PC-9 (cell line): ENCODE measurements around the gene PUS7L. TPM values are rescaled to one million over a fixed set of nuclear protein-coding genes. Genes with fewer than 3 reads are reported as not detected.
A peak's percentile ranks its signal among the peaks of the same experiment; 100 is the strongest.

ENCODE experiments used
- BruUV-seq: library from RNA; stranded (reverse); fragments of 400-500 nt; replicated peaks from 2 replicates; lab custom pipeline; 2021; lab: Mats Ljungman, UMichigan
- CTCF ChIA-PET: fragments of 300-600 bp; sonication (Branson Sonifier 250); formaldehyde crosslinking; loops from one replicate; lab custom pipeline; 2022; ENCODE audit warnings: antibody characterized with exemption; lab: Charles Lee
- POLR2A ChIA-PET: fragments of 300-600 bp; sonication (Branson Sonifier 250); formaldehyde crosslinking; loops from one replicate; lab custom pipeline; 2022; ENCODE audit warnings: antibody characterized with exemption; ENCODE audit not compliant: unreplicated experiment; lab: Charles Lee
- DNase-seq, 2 experiments: peaks; one replicate each; pipeline versions ENCODE4 v3.0.0 to v3.0.0-alpha.2; 2015 to 2022; ENCODE audit warnings: mixed read lengths in 1 of 2
- H2AFZ ChIP-seq: fragments of 200-600 bp; sonication (generic); 2 replicates; pipeline ENCODE4 v1.8.1; 2017; ENCODE audit warnings: antibody characterized with exemption
- H3F3A ChIP-seq: fragments of 200-600 bp; sonication (generic); 2 replicates; pipeline ENCODE4 v1.8.1; 2017; ENCODE audit warnings: antibody characterized with exemption, mild to moderate bottlenecking, low read depth; ENCODE audit not compliant: insufficient read depth
- H3K27ac ChIP-seq: fragments of 200-600 bp; sonication (generic); 2 replicates; pipeline ENCODE4 v1.6.1; 2016; ENCODE audit warnings: mixed run types
- H3K27me3 ChIP-seq: fragments of 200-600 bp; sonication (generic); 2 replicates; pipeline ENCODE4 v1.6.1; 2016; ENCODE audit warnings: low read depth, mixed run types; ENCODE audit not compliant: insufficient read depth
- H3K36me3 ChIP-seq: fragments of 200-600 bp; sonication (generic); 2 replicates; pipeline ENCODE4 v1.6.1; 2016; ENCODE audit warnings: low read depth, mixed run types
- H3K4me1 ChIP-seq: fragments of 200-600 bp; sonication (generic); replicated peaks from 2 replicates; pipeline ENCODE4 v1.6.1; 2016; ENCODE audit warnings: mixed run types; ENCODE audit not compliant: insufficient read depth
- H3K4me2 ChIP-seq: fragments of 200-600 bp; sonication (generic); 2 replicates; pipeline ENCODE4 v1.6.1; 2017; ENCODE audit warnings: mixed run types
- H3K4me3 ChIP-seq: fragments of 200-600 bp; sonication (generic); 2 replicates; pipeline ENCODE4 v1.6.1; 2016; ENCODE audit warnings: mixed run types
- H3K79me2 ChIP-seq: fragments of 200-600 bp; sonication (generic); 2 replicates; pipeline ENCODE4 v1.6.1; 2017; ENCODE audit warnings: low read depth, mixed run types
- H3K9me2 ChIP-seq: fragments of 200-600 bp; sonication (generic); 2 replicates; pipeline ENCODE4 v1.8.1; 2017; ENCODE audit warnings: mild to moderate bottlenecking; ENCODE audit not compliant: insufficient read depth
- H3K9me3 ChIP-seq: fragments of 200-600 bp; sonication (generic); 2 replicates; pipeline ENCODE4 v1.8.1; 2016; ENCODE audit warnings: low read depth; ENCODE audit not compliant: insufficient read depth
- H4K20me1 ChIP-seq: fragments of 200-600 bp; sonication (generic); 2 replicates; pipeline ENCODE4 v1.8.1; 2017; ENCODE audit not compliant: insufficient read depth
- EZH2 ChIP-seq: fragments of 200-600 bp; sonication (generic); IDR thresholded peaks from 2 replicates; pipeline ENCODE4 v1.8.0; 2017; ENCODE audit warnings: antibody characterized with exemption, low read depth
- intact Hi-C: fragments of 100-400 bp; cut with micrococcal nuclease; formaldehyde crosslinking; loops from one replicate; pipeline ENCODE4 v1.10.0; 2022; ENCODE audit not compliant: unreplicated experiment
- total RNA-seq: library from RNA; stranded (reverse); gene quantifications from 2 replicates; pipeline ENCODE4 v1.2.3, GENCODE V29; 2021
- TF ChIP-seq, protein P1 (sequence below): fragments of 200-600 bp; sonication (generic); conservative IDR thresholded peaks from 2 replicates; pipeline ENCODE4 v1.6.1; 2017; ENCODE audit warnings: mixed run types, antibody characterized with exemption, mild to moderate bottlenecking, moderate library complexity

PUS7L gene
- total RNA-seq, 1 experiment from 2014 or later = 15.7 TPM

DNA sequence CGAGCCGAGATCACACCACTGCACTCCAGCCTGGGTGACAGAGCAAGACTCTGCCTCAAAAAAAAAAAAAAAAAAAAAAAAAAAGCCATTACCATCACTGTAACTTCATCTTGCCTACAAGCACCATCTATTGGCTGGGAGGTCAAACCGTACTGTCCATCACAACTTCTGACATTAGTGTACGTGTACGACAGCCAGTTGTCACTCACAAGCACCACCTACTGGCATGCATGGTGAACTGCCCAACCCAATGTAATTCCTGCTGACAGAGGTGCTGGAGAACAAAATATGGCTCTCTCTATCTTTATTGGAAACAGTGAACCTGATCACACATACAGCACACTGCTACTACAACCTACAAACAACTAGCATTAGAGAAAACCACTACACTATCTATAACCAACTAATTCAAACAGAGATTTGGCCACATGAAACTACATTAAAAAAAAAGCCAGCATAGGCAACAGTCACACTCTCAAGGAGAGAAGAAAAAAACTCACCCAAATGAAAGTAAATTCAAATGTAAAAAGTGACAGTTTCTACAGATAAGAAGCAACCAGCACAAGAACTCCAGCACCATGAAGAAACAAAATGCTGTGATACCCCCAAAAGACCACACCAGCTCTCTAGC lies 82.3 kb downstream of the PUS7L start:
- Histone ChIP-seq H4K20me1 (no peaks in the 10 kb centered on the region), H3F3A (no peaks in the 10 kb centered on the region), H3K27ac (no peak overlapping the region), H3K4me1 (no peaks in the 10 kb centered on the region; the same call in 1 of the 2 replicates), H3K27me3 (no peaks in the 10 kb centered on the region), H3K4me3 (no peak overlapping the region), H3K4me2 (no peak overlapping the region), H3K36me3 (no peaks in the 10 kb centered on the region), H3K79me2 (no peaks in the 10 kb centered on the region), H3K9me3 (no peaks in the 10 kb centered on the region), H3K9me2 (no peaks in the 10 kb centered on the region; the same call in 1 of the 2 replicates), H2AFZ (no peak overlapping the region)
- BruUV-seq = no TSS peak
- intact Hi-C loops = no loop called here
- POLR2A ChIA-PET = no interaction called here
- TF ChIP-seq, protein P1, sequence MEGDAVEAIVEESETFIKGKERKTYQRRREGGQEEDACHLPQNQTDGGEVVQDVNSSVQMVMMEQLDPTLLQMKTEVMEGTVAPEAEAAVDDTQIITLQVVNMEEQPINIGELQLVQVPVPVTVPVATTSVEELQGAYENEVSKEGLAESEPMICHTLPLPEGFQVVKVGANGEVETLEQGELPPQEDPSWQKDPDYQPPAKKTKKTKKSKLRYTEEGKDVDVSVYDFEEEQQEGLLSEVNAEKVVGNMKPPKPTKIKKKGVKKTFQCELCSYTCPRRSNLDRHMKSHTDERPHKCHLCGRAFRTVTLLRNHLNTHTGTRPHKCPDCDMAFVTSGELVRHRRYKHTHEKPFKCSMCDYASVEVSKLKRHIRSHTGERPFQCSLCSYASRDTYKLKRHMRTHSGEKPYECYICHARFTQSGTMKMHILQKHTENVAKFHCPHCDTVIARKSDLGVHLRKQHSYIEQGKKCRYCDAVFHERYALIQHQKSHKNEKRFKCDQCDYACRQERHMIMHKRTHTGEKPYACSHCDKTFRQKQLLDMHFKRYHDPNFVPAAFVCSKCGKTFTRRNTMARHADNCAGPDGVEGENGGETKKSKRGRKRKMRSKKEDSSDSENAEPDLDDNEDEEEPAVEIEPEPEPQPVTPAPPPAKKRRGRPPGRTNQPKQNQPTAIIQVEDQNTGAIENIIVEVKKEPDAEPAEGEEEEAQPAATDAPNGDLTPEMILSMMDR = peak; percentile 48
- TF ChIP-seq EZH2 = no peak
- CTCF ChIA-PET = no interaction called here
- DNase-seq = no peak

DNA sequence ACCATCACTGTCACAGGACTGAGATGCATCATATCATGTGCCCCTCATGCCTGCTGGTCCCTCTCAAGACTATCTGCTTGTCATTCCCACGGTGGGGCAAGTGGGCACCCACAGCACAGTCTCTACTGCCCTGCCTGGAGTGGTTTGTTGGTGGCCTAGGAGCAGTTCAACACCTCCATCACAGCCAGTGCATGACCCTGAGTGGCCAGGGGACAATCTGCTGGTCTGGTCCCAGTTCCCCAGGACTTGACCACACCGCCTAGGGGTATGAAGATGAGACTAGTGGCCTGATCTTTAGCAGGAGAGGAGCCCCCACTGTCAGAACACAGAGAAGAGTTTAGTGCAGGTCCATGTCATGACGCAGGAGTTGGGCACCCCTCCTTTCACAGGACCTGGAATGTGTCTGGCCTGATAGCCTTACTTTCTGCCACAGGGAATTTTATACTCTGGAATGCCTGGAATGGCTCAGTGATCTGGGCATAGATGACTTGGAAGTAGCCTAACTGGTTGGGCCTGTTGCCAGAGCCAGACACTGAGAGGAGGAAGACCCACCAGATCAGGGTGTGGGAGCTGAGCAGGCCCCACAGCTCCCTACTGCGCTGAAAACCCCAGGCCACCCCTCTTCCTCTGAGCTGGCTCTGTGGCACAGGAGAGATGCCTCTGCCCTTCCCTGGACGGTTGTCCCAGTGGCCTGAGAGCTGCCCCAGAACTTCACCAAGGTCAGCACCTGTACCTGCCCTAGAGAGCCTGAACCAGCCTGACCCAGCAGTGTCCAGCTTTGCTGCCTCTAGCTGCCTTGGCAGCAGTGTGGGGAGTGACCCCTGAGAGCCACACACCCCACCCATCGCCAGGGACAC lies 83.3 kb downstream of the PUS7L start:
- Histone ChIP-seq H3K79me2 (no peaks in the 10 kb centered on the region), H2AFZ (no peak overlapping the region), H3K9me2 (no peaks in the 10 kb centered on the region; the same call in 1 of the 2 replicates), H3K36me3 (no peaks in the 10 kb centered on the region), H4K20me1 (no peaks in the 10 kb centered on the region), H3K9me3 (no peaks in the 10 kb centered on the region), H3F3A (no peaks in the 10 kb centered on the region), H3K27me3 (no peaks in the 10 kb centered on the region), H3K4me2 (no peak overlapping the region), H3K4me3 (no peak overlapping the region), H3K27ac (no peak overlapping the region), H3K4me1 (no peaks in the 10 kb centered on the region; the same call in 1 of the 2 replicates)
- BruUV-seq = no TSS peak
- TF ChIP-seq EZH2 = no peak
- TF ChIP-seq, protein P1 = no peak
- POLR2A ChIA-PET = no interaction called here
- CTCF ChIA-PET = no interaction called here
- intact Hi-C loops = no loop called here
- DNase-seq = peak in 1 of 2 experiments; percentile 68

DNA sequence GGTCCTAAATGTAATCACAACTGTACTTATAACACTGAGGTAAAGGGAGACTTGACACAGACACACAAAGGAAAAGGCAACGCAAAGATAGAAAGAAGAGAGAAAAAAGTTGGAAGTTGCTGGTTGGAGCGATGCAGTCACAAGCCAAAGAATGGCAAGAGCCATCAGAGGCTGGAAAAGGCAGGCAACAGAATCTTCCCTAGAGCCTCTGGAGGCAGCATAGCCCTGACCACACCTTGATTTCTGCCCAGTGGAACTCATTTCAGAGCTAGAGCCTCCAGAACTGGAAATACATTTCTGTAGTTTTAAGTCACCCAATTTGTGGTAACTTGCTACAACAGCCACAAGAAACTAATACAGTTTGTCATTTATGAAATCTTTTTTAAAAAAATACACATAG lies 89.2 kb downstream of the PUS7L start:
- no peaks in the 10 kb centered on the region for H3K9me3 ChIP-seq
- no peak for DNase-seq
- no TSS peak for BruUV-seq
- H3K4me3 ChIP-seq = no peak overlapping the region
- H3K79me2 ChIP-seq = no peaks in the 10 kb centered on the region
- ChIA-PET POLR2A (no interaction called here), CTCF (no interaction called here)
- no peaks in the 10 kb centered on the region for H3K36me3 ChIP-seq
- TF ChIP-seq EZH2 = no peak
- TF ChIP-seq, protein P1 = no peak
- no peak overlapping the region for H2AFZ ChIP-seq
- no peaks in the 10 kb centered on the region for H3K9me2 ChIP-seq
- H3K4me1 ChIP-seq = no peaks in the 10 kb centered on the region
- no peaks in the 10 kb centered on the region for H3F3A ChIP-seq
- no peak overlapping the region for H3K27ac ChIP-seq
- no peaks in the 10 kb centered on the region for H3K27me3 ChIP-seq
- intact Hi-C loops = no loop called here
- no peak overlapping the region for H3K4me2 ChIP-seq
- no peaks in the 10 kb centered on the region for H4K20me1 ChIP-seq

Other genes with a start within 250 kb of the PUS7L start
- 1.0 and 1.6 TPM in 2 replicates for gene ADAMTS20, start 206.6 kb downstream of the PUS7L start, total RNA-seq
- gene IRAK4, start 161 bp upstream of the PUS7L start, total RNA-seq = 10.0 and 10.1 TPM in 2 replicates
- gene TWF1, start 47.5 kb upstream of the PUS7L start, total RNA-seq = 54.5 and 85.9 TPM in 2 replicates
- 2.0 and 3.2 TPM in 2 replicates for gene TMEM117, start 77.3 kb upstream of the PUS7L start, total RNA-seq